Hepatocyte (in vitro differentiated cells): ENCODE results near the gene GFM1.

Experiments used
- CTCF ChIP-seq: fragments of 200-600 bp; sonication (generic); IDR thresholded peaks from 2 replicates; pipeline ENCODE4 v1.5.1; 2016; ENCODE audit warnings: antibody characterized with exemption, mild to moderate bottlenecking; ENCODE audit not compliant: poor library complexity
- EZH2 ChIP-seq: fragments of 200-600 bp; sonication (generic); IDR thresholded peaks from 2 replicates; pipeline ENCODE4 v1.6.1; 2016; ENCODE audit warnings: antibody characterized with exemption, mild to moderate bottlenecking, borderline replicate concordance

GRCh38 chr3:158700559-158700958 is 56.2 kb downstream of the GFM1 start:
- no peak for TF ChIP-seq CTCF
- TF ChIP-seq EZH2 = no peak
